GM12892 (cell line): ENCODE results near the gene CSNK2A2.

Experiments used
- DNase-seq: peaks from one replicate; pipeline ENCODE4 v3.0.0; 2011; ENCODE audit not compliant: insufficient read length
- FAIRE-seq: peaks from 2 replicates; lab custom pipeline; 2011; peaks lifted over from hg19 to GRCh38; lab: Jason Lieb, UNC
- POLR2A ChIP-seq: IDR thresholded peaks from 2 replicates; pipeline ENCODE4 v1.6.1; 2011; ENCODE audit warnings: low read depth, low read length, control low read depth
- POLR2AphosphoS5 ChIP-seq: IDR thresholded peaks from 2 replicates; pipeline ENCODE4 v1.6.1; 2011; ENCODE audit warnings: low read depth, low read length, control low read depth
- TAF1 ChIP-seq: IDR thresholded peaks from 2 replicates; pipeline ENCODE4 v1.6.1; 2011; ENCODE audit warnings: low read depth, mild to moderate bottlenecking, control low read depth, low read length, borderline replicate concordance

CSNK2A2 gene

DNA sequence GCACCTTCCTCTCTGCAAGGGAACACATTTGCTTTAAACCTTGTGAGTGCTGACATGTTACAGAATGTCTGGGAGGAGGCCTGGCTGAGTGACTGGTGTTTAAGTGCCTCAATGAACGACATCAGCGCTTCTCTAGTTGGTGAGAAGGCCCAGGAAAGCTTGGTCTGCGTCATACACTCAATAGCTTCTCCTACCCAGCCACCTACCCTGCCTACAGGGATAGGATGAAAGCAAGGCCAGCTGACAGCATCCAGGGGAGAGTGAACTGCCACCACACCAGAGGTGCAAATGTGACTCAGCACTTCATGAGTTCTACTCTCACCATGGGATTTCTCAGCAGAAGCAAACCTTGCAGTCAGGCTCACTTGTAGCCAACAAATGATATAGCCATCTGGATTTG is 37.1 kb downstream of the CSNK2A2 start:
- DNase-seq (no peak), FAIRE-seq (no peak)
- TF ChIP-seq TAF1 (no peak), POLR2A (no peak), POLR2AphosphoS5 (no peak)

DNA sequence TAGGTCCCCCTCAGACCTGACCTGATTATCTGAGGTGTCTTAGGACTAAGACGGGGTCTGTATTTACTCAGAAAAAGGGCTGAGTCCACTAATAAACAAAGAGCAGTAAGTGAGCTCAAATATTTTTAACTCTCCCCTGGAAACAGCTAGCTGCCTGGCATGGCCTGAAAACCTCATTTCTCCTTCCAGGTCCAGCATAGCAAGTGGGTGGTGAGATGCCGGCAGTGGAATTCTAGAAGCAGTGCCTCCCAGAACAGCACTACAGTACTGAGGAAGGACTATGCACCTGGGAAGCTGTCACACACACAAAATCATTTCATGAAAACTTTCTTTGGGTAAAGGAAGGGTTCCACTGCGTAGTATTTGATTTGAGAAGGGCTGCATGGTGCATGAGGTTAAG is 39.2 kb downstream of the CSNK2A2 start:
- FAIRE-seq (no peak), DNase-seq (no peak)
- TF ChIP-seq TAF1: no peak
- no peak for TF ChIP-seq POLR2AphosphoS5
- no peak for TF ChIP-seq POLR2A

DNA sequence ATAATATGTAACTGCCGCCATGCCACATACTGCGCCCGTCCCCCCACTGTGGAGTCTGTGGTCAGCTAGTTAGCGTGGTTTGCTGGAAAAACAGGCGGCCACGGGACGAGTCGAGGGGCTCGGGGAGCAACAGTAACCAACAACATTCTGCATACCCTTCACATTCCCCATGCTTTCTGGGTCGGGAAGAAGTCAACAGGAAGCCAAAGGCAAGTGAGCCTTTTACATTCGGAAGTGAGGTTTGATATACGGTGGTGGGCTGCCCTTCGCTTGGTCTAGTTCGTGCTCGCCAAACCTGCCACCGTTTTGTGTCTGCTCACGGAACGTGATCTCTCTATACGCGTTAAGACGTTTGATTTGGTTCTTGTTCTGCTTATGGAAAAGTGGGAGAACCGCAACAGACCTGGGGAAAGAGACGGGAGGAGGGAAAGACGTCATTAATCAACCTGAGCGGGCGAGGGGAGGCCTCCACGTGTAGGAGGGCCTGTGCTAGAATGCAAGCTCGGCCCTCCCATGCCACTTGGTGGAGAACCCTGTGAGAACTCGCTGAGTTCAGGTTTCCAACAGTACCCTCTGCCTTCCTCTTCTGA is 39.9 kb downstream of the CSNK2A2 start:
- DNase-seq (no peak), FAIRE-seq (no peak)
- no peak for TF ChIP-seq TAF1
- TF ChIP-seq POLR2AphosphoS5: no peak
- no peak for TF ChIP-seq POLR2A

DNA sequence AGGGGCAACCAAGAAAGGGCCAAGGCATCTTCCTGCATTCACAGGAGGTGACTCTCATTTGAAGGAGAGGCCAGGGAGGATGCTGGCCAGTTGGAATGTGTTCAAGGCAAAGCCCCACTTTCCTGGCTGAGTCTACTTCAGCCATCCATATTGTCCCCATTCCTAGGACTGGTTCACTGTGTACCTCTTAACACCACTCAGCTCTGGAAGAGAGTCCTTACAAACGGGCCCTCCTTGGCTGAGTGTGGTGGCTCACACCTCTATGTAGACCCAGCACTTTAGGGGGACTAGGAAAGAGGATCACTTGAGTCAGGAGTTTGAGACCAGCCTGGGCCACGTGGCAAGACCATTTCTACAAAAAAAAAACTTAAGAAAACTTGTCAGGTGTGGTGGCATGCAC is 40.7 kb downstream of the CSNK2A2 start:
- no peak for TF ChIP-seq POLR2AphosphoS5
- TF ChIP-seq TAF1: no peak
- no peak for TF ChIP-seq POLR2A
- FAIRE-seq (no peak), DNase-seq (no peak)

DNA sequence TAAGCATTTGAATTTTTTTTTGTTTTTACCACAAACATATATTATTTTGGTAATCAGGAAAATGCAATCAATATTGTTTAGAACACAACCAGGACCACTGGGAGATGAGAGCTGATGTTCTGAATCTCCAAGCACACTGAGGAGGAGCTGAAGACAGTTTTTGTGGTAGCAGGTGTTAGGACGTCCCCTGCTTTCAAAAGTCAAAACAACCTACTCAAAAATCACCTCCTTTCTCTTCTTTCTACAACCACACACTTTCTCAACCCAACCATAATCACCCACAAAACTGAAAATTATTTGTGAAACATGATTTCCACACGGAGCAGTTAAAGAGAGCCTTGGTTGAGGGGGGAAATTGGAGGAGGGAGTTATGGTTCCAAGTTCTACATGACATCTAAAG is 42.1 kb downstream of the CSNK2A2 start:
- FAIRE-seq: no peak
- no peak for TF ChIP-seq POLR2A
- no peak for TF ChIP-seq POLR2AphosphoS5
- no peak for TF ChIP-seq TAF1
- no peak for DNase-seq

DNA sequence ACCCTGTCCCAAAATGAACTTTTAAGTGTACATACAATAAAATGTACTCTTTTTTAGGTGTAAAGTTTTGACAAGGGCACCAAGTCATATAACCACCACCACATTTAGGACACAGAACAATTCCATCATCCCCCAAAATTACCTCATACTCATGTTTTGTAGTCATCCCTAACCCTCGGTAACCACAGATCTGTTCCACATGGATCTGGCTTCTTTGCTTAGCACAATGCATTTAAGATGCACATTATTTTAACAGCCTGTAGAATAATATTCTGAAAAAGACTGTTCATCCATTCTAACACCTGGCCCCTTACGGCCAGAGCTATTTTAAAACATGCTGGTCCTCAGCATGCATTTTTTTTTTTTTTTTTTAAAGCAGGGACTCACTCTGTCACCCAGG is 43.6 kb downstream of the CSNK2A2 start:
- DNase-seq (no peak), FAIRE-seq (no peak)
- TF ChIP-seq POLR2AphosphoS5: no peak
- TF ChIP-seq TAF1: no peak
- no peak for TF ChIP-seq POLR2A

DNA sequence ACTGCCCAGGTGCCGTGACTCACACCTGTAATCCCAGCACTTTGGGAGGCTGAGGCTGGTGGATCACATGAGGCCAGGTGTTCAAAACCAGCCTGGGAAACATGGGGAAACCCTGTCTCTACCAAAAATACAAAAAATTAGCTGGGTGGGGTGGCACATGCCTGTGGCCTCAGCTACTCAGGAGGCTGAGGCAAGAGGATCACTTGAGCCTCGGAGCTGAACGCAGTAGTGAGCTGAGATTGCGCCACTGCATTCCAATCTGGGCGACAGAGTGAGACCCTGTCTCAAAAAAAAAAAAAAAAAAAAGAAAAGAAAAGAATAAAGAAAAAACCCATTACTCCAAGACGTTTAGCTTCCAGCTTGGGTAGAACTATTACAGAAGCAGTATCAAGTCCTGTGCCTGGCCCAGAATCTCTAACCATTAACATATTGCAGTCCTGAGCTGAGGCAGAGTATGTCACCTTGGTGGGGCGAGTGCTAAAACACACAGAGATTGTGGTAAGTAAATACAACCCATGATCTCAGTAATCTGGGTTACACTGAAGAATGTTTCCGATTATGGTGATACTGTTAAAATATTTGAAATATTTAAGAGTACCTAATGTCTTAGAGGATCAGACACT is 45.5 kb downstream of the CSNK2A2 start:
- no peak for TF ChIP-seq POLR2A
- TF ChIP-seq TAF1: no peak
- TF ChIP-seq POLR2AphosphoS5: no peak
- no peak for DNase-seq
- FAIRE-seq: no peak

DNA sequence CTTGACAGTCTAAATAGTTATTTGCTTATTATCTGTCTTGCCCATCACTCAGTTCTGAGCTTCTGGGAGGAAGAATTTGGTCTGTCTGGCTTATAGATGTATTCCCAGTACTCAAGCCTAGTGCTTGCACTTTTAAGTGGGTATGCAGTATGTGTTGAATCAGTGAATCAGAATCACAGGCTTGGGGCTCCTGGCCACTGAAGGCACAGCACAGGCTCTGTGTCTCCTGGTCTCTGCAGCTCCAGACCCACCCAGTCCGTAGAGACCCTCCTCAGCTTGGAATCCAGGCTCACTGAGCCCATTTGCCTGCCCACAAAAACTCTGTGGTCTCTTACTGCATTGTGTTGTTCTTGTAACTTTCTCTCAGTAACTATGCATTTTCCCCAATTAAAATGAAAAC is 49.4 kb downstream of the CSNK2A2 start:
- TF ChIP-seq TAF1: no peak
- no peak for TF ChIP-seq POLR2AphosphoS5
- TF ChIP-seq POLR2A: no peak
- no peak for FAIRE-seq
- no peak for DNase-seq

DNA sequence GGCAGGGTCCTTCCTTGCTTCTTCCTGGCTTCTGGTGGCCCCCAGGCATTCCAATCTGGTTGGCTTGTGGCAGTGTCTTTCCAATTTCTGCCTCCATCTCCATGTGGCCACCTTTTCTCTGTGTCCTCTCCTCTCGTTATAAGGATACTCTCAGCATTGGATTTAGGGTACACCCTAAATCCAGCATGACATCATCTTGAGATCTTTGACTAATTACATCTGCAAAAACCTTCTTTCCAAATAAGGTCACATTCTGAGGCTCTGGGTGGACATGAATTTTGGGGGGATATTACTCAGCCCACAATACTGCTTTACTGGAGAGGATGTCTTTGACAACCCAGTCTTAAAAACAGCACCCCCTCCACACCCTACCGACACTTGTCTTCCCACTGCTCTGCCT is 49.8 kb downstream of the CSNK2A2 start:
- DNase-seq (no peak), FAIRE-seq (no peak)
- TF ChIP-seq POLR2A: no peak

DNA sequence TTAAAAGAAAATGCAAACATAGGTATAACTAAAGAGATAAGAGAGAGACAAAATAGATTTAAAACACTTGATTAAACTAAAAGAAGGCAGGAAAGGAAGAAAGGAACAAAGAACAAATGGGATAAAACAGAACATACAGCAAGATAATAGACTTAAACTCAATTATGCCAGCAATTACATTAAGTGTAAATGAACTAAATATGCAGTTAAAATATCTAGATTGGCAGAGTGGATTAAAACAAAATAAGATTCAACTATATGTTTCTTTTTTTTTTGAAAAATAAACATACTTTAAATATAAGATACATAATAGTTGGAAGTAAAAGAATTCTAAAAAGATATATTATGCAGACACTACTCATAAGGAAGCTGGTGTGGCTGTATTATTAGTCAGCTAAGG is 59.1 kb downstream of the CSNK2A2 start:
- FAIRE-seq: no peak
- no peak for DNase-seq
- TF ChIP-seq POLR2A (no peak), TAF1 (no peak), POLR2AphosphoS5 (no peak)

DNA sequence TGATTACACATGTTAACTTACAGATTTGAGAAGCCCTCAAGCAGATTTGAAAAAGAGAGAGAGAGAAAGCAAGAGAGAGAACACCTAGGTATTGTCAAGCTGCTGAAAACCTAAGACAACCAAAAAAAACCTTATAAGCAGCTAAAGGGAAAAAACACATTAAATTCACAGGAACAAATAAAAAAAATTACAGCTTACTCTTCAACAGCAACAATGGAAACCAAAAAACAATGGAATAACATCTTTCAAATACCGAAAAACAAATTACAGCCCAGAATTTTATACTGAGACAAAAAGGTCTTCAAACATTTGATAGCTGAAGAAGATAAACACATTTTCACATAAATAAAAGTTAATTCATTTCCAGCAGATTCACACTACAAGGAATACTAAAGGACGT is 60.3 kb downstream of the CSNK2A2 start:
- TF ChIP-seq POLR2A: no peak
- TF ChIP-seq TAF1: no peak
- TF ChIP-seq POLR2AphosphoS5: no peak
- FAIRE-seq (no peak), DNase-seq (no peak)
